NCI-H1930 (cell line): ENCODE measurements around the gene RFC5.
"Not testable (repeated sequence)": the region's sequence is repeated elsewhere in the genome, so short reads cannot be mapped to it uniquely, and the experiment has no call there.

Source experiments
- DNase-seq, 2 experiments: peaks; one replicate each; lab custom pipeline; 2025; lab: John Stamatoyannopoulos, UW

The RFC5 gene, protein sequence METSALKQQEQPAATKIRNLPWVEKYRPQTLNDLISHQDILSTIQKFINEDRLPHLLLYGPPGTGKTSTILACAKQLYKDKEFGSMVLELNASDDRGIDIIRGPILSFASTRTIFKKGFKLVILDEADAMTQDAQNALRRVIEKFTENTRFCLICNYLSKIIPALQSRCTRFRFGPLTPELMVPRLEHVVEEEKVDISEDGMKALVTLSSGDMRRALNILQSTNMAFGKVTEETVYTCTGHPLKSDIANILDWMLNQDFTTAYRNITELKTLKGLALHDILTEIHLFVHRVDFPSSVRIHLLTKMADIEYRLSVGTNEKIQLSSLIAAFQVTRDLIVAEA

DNA sequence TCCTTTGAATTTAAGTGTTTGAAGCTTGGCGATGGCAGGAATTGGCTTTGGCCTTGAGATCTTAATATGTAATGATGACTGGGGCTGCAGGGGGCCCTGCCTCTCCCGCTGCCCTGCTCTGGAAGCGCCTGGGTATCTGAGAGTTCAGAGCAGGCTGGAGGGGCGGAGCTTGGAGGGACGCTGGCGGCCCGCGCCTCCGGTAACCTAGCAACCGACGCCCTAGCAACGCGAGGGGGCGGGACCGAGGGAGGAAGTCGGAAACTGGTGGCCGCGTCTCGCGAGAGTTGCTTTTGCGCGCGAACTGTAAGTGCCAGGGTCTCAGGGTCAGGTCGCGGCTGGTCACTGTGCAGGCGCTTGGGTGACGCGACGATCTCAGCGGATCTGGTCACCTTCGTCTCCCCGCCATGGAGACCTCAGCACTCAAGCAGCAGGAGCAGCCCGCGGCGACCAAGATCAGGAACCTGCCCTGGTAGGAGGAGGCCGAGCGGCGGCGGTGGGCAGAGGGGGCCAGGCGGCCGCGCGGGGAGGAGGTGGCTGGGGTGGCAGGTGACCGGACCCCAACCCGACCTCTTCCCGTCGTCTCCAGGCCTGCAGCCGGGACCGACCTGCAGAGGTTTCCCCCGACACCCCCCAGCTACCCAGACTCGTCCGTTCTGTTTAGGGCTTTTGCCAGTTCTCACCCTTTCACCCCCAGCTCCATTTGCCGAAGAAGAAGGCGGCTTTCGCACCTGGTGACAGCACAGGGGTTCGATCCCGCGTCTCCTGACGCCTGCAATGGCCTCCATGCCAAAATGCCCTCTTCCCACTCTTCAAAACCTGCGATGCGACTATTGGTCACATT is at the start of gene RFC5:
Gene RFC5, plus strand, starts transcription at position 280 of the 841 bp plus-strand sequence. Its CDS starts 125 bp downstream, at position 405.
- DNase-seq: peak; percentile 98

DNA sequence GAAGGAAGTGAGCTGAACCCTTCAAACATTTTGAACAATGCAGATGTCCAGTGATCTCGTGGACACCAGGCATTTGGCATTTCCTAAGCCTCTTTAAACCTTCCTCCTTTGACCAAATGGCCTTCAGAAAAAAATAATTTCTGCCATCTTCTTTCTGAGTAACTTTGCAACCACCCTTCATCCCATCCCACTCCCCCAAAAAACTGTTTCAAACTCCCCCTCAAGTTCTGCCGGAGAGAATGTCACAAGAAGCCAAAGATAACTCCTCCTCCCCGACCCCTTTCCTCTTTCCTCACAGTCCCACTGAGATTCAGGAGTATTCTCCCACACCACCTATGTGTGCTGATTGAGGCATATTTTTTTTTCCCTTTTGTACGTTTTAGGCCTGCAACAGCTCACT is 49.5 kb upstream of the RFC5 start:
- no peak for DNase-seq

DNA sequence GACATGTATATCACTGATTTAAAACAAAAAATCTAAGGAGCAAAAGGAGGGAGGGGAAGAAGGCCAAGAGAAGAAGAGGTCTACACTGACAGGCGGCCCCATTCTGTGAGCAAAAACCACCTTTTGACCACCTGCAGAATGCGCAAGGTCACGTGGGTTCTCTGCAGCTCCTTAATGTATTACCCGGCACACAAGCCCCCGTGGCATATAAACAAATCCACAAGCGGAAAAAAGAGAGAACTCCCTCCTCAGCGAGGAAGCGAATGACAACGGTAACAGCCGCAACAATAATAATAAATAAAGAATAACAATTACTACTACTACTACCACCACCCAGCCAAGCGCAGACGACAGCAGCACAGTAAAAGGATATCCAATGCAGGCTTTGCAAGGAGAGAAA is 49.0 kb upstream of the RFC5 start:
- no peak for DNase-seq

DNA sequence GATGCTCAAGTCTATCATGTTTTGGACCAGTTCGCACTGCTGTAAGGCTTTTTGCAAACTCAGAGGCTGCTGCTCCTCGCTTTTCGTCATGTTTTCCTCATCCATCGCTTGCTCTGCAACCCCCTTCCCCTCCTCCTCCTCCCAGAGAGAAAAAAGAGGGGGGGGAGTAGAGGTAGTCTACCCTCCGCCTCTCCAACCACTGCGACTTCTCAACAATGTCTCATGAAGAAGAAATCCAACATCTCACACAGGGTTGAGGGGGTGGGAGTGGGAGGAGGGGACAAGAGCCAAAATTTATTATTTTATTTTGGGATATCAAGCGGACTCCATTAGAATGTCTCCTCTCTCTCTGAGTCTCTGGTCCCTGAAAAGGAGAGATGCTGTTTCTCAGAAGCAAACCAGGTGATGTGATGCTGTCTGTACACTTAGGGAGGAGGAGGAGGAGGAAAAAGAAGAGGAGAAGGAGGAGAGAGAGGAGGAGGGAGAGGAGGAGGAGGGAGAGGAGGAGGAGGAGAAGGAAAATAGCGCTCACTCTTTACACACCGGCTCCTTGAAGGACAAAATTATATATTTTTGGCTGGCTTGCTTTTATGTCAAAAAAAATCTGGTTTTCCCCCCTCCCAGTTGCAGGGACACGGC is 48.2 kb upstream of the RFC5 start:
- DNase-seq: no peak

DNA sequence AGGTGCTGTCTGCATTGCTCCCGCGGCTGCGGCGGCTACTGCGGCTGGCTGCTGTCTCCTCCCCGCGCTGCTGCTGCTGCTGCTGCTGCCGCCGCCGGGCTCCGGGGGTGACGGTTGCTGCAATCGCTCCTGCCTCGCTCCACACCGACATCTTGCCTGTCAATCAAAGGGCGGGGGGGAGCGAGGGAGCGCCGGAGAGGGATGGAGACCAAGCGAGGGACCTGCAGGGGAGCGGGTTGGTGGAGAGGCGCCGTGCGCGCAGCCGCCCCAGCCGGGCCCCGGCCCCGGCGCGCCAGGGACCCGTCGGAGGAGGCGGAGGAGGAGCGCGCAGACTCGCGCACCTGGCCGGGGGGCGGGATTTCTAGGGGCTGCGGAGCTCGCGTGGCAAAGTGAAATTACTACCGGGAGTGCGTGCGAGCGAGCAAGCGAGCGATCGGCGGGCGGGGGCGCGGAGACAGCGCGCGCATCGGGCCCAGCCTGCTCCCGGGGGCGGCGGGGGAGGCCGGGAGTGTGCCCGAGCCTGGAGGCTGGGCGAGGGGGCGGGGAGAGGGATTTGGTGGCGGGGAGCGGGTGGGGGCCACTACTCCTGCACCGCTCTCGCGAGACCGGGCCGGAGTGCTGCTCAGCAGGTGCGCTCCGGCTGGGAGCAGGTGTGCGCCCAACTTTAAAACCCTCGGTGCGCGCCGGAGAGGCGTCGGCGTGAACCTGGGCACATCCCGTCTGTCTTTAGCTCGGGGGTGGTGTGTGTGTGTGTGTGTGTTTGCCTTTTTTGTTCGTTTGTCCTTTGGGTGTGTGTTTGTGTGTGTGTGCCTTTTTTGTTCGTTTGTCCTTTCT is 47.5 kb upstream of the RFC5 start, which contains the start of gene KSR2:
Gene KSR2, minus strand, starts transcription at position 165 of the 834 bp plus-strand sequence. CDS start 735 bp downstream, outside the sequence.
- peak; percentile 88 to 97 for DNase-seq

DNA sequence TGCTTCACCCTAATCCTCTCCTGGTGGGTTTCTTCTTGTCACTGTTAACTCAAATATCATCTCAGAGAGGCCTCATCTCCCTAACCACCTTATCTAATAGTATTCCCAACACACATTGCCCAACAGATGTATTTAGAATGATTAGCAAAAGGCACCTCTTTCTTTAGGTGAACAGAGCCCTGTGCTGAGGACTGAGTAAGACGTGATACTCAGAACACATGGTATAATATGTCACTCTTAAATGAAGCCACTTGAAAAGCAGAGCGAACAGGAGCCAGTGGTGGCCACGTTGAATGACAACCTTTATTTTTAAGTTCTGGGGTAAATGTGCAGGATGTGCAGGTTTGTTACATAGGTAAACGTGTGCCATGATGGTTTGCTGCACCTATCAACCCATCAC is 46.2 kb upstream of the RFC5 start:
- no peak for DNase-seq

DNA sequence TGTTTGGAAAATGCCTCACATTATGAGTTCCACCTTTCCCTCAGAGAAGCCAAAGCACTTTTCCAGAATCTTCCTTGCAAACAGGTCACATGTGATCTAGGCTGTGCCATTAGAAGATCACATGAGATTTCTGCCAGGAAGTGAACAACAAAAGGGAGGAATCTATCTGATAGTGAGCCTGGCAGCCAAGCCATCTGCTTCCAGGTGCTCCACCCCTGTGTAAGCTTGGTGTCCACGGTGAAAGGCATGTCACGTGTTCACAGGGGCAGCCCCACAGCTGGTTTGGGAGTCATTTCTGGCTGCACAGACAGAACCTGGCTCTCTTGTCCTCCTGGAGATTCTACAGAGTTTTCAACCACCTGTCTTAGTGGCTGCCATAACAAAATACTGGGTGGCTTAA is 44.2 kb upstream of the RFC5 start:
- no peak for DNase-seq

DNA sequence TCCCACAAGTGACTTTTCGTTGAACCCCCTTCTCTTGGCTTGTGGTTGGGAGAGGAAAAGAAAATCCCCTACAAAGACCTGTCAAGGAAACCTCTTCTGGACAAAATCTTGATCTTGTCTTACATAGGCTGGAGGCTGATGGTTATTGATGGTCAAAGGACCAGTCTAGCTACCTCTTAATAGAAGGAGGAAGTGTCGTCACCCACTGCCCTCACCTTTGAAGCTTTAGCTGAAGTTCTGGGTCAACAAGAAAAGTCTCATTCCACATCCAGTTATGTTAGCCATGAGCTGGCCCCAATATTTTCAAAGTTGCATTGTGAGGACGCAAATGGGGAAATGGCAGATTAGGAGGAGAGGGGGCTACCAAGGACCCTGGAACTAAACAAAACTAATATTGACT is 41.5 kb upstream of the RFC5 start:
- no peak for DNase-seq

DNA sequence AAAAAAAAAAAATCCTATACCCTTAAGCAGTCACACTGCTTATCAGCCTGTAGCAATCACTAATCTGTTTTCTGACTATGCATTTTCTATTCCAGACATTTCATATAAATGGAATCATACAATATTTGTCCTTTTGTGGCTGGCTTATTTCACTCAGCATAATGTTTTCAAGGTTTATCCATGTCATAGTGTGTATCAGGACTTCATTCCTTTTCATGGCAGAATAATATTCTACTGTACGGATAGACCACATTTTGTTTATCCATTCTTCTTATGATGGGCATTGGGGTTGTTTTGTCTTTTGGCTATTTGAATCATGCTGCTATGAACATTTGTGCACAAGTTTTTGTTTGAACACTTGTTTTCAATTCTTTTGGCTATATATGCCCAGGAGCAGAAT is 39.1 kb upstream of the RFC5 start:
- no peak for DNase-seq

DNA sequence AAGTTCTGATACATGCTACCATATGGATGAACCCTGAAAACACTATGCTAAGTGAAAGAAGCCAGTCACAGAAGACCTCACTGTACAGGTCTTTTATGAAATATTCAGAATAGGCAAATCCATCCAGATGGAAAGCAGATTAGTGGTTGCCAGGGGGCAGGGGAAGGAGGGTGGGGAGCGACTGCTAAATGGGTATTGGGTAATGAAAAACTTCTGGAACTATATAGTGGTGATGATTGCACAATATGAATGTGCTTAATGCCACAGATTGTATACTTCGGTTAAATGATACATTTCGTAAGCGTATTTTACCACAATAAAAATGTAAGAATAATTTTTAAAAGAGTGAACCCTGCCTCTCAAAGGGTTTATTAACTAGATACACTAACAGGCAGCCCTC is 35.9 kb upstream of the RFC5 start:
- no peak for DNase-seq

DNA sequence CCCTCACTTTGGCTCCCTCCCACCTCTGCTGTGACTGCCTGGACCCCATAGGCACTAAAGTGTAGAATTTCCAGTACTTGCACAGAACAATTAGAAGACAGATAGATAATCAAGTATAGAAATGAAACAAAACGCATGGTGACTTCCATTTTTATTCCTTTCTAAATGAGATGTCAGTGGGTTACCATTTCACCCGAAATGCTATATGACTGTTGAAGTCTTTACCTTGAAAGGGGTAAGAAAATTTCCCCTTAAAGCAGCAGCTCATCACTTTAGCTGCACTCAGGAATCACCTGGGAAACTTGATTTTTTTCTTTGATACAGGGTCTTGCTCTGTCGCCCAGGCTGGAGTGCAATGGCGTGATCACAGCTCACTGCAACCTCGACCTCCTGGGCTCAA is 35.2 kb upstream of the RFC5 start:
- DNase-seq: no peak

DNA sequence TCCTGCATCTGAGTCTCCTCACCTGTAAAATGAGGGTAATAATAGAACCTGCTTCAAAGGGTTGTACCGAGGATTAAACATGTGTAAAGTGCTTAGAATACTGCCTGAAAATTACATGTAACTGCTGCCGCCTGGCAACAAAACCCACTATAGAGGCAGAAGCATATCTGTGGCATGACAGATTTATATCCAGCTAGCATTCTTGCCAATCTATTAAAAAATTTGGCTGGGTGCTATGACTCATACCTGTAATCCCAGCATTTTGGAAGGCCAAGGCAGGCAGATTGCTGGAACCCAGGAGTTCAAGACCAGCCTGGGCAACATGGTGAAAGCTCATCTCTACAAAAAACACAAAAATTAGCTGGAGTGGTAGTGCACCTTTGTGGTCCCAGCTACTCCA is 31.3 kb upstream of the RFC5 start:
- no peak for DNase-seq

DNA sequence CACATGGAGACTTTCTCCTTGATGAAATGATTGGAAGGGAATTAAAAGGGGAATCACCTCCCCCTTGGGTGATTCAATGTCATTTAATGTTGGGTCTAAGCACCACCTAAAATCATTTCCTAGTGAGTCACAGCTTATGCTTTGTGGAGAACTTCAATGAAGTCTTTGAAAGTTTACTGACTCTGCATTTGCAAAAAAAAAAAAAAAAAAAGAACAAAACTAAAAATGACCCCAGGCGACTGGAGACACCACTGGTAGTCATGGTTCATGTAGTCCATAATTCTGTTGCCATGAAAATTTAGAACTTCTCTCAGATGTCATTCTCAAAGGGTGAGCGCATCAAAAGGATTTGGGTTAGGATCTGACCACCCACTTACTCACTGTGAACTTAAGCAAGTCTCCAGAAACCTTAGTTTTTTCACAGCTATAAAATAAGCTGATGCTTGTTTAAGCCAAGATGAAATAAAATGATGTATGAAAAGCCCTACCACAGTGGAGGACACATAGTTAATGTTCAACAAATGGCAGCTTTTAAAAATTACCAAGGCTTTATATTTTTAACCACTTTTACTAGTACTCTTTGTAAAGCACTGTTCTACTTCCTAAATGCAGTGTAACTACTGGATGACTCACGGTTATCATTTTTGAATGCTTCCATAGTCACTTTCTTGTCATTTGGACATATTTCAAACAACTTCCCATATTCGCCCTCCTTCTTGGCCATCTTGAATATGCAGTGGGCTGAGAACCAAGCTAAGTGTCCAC is 29.6 kb upstream of the RFC5 start:
- DNase-seq: no peak

DNA sequence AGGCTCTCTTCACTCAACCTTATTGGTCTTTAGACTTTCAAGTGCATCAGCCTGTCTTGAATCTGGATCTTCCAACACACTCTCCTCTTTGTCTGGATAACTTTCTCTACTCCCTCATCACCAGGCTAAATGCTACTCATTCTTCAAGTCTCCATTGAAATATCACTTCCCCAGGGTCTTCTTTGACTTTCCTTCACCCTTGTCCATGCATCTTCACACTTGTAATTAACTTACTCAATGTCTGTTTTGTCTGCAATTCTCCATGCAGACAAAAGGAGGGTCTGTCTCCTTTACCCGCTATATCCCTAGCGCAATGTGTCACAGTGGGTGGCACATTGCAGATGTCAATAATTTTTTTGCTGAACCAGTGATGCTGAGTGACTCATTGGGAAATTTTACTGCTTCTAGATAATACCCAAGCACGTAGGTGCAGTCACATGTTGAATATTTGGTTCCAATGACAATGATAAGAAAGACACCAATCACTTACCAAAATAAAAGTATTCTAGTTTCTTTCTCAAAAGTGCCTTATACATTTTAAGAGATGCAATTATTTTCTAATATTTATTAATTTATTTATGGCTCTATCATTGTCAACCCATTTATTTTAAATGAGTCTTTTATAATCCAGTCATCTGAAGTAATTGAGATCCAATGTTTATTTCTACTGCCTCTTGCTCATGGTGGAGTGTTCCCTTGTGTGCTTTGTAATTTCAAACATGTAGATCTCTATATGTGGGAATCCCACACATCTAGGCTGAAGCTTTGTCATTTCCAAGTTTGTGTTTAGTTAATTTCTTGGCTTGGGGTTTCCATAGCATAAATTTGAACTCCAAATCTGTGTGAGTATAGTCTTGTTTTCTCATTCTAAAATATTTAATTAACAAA is 21.7 kb upstream of the RFC5 start:
- no peak for DNase-seq

DNA sequence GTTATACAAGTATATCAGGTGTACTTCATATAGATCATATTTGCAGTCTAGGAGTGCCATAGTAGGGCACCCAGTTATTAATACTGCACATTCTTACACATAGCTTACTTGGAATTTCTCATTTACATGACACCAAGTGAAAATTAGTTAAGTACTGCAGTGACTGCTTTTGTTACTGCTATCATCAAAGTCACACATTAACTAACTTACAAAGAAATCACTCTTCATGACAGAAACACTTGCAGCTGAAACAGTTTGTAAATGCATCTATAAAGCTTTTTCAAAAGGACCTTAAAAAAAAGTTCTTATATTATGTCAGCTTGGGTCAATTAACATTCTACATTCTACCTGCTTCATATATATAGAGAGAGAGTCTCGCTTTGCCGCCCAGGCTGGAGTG is 17.8 kb upstream of the RFC5 start:
- no peak for DNase-seq

DNA sequence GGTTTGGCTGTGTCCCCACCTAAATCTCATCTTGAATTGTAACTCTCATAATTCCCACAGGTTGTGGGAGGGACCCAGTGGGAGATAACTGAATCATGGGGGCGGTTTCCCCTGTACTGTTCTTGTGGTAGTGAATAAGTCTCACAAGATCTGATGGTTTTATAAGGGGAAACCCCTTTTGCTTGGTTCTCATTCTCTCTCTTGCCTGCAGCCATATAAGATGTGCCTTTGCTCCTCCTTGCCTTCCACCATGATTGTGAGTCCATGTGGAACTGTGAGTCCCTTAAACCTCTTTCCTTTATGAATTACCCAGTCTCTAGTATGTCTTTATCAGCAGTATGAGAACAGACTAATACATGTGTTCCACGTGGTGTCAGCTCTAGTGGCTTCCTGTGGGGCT is 16.7 kb upstream of the RFC5 start:
- not testable (repeated sequence) for DNase-seq

DNA sequence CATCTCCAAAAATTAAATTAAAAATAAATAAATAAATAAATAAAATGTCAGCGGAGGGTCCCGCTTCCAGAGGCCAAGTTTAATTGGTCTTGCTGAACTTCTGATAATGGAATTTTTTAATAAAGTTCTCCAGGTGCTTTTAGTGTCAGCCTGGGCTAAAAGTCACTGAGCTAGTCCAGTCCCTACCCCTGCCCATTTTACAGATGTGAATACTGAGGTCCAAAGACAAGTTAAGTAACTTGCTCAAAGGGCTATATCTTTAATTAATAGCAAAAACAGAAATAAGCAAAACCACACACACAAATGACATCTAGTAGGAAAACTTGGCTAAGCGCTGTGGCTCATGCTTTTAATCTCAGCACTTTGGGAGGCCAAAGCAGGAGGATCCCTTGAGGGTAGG is 5.6 kb upstream of the RFC5 start:
- DNase-seq: no peak

DNA sequence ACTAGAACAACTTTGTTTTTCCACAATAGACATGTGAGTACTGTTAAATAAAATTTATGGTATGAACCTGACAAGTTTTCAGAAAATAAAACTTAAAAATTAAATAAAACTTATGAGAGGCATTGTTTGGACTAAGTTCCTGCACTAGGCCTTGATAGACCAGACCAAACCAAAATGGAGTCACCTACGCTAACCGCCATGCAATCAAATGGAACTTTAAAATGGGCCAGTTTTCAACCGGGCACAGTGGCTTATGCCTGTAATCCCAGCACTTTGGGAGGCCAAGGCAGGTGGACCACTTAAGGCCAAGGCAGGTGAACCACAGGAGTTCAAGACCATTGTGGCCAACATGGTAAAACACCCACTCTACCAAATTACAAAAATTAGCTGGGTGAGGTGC is 5.1 kb upstream of the RFC5 start:
- DNase-seq: no peak

DNA sequence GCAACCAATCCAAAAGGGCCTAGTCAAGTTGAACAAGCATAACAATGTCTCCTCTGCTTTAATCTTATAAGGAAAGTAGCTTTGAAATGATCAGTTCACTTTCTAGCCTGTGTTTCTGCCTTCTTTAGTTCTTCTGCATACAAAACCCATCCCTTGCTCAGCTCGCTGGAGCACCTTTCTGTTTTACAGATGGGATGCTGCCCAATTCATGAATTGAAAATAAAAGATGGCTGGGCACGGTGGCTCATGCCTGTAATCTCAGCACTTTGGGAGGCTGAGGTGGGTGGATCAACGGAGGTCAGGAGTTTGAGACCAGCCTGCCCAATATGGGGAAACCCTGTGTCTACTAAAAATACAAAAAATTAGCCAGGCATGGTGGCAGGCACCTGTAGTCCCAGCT is 4.5 kb upstream of the RFC5 start:
- DNase-seq: no peak

DNA sequence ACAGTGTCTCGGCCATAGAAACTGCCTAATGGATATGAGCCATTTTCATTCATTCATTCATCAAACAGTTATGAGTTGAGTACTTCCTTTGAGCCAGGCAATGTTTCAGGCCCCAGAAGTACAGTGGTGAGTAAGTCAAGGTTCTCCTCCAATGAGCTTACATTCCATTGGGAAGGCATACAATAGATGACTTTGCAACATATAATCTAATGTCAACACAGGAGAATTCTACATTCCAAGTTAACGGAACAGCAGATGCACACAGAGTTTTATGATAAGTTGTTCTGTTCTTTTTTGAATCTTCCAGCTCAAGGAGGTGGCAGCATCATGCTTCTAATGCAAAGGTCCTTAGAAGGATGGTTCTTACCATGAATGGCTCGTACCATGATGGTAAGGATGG is 3.2 kb upstream of the RFC5 start:
- no peak for DNase-seq
